ENCODE results near the gene FCMR.

Gene FCMR, protein sequence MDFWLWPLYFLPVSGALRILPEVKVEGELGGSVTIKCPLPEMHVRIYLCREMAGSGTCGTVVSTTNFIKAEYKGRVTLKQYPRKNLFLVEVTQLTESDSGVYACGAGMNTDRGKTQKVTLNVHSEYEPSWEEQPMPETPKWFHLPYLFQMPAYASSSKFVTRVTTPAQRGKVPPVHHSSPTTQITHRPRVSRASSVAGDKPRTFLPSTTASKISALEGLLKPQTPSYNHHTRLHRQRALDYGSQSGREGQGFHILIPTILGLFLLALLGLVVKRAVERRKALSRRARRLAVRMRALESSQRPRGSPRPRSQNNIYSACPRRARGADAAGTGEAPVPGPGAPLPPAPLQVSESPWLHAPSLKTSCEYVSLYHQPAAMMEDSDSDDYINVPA
- 191 reads per million, percentile 92 among the genes with 10 or more reads in this experiment for total RNA-seq

DNA sequence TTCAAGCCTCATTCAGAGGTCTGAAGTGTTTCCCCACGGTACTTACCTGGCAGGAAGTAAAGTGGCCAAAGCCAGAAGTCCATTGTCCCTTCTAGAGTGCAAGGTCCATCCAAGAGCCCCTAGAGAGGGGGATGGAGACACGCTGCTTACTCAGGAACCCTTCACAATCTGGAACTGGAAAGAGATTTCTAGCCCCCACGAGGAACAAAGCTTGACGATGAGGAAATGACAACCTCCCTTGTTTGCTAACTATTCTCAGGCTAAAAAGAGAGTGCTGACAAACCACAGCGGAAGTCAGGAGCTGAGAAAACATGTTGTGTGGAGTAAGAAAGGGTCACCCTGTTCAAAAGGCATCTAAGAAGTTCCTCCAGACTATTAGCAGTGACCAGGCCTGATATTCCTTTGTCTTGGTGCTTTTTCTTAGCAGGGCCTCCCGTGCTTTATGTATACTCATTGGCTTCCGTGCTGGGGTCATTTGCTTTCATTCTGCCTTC, at the start of gene FCMR:
Gene FCMR, minus strand, starts transcription at position 170 of the 494 bp plus-strand sequence. Its CDS starts 87 bp downstream, at position 83.
- peak; percentile 49 for DNase-seq

DNA sequence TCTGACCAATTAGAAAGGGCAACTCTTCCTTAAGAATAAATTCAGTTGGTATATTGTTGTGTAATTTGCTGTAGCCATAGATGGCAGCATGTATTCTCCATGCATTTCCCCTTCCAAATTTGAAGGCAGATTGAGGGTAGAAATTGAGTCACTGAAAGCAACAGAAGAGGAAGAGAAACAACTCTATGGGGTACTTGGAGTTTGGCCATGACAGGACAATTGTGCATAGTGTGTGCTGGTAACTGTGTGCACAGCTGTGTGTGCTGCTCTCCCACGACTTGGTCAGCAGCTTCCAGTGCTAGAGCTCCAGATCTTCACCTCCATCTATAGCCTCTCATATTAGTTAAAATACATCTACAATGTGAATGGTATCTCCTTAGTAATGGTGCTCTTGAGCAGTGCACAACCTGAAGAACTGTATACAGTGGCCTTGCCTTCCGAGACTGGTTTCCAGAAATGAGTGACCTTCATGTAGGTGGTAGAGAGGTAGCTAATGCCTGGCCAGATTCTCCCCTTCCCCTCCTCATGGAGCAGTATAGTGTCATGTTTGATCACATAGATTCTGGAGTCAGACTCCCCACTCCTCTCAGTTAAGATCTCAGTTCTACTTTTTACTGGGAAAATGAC, 49.4 kb upstream of the FCMR start:
- no peak for DNase-seq

DNA sequence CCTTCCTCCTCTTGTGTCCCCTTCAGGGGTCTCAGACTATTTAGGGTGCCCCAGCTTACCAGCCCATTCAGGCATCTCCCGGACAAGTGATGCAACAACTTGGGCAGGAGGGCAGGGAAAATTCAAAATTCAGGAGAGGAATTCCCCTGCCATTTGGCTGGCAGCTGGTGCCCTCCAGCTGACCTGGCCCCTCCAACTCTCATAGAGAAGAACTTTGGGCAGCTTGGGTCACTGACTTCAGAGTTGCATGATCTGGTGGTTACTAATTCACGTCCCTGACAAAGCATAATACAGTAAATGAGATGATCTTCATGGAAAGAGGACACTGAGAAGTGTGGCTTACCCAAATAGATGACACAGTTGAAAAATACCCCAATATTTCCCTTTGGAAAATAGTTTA, 48.7 kb upstream of the FCMR start, which contains the start of gene FCAMR:
Gene FCAMR, minus strand, starts transcription at position 15 of the 400 bp plus-strand sequence. CDS start 335 bp downstream, outside the sequence.
- DNase-seq = no peak

DNA sequence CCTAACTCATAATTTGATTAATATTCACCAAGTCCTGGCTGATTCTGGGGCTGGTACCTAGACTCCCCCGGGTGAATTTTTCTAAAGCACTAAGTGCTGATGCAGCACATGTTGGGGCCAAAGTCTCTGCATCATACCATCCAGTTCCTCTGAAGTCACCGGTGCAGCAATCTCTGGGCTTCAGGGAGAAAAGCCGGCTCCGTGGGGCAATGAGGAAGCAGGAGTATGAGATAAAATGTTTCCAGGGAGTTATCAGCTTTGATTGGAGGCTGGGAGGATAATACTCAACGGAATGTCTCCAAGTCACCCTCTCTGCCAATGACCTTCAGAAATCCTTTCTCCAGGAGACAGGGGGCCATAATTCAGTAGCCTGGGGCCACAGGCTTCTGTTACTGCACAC, 47.3 kb upstream of the FCMR start:
- DNase-seq = no peak

DNA sequence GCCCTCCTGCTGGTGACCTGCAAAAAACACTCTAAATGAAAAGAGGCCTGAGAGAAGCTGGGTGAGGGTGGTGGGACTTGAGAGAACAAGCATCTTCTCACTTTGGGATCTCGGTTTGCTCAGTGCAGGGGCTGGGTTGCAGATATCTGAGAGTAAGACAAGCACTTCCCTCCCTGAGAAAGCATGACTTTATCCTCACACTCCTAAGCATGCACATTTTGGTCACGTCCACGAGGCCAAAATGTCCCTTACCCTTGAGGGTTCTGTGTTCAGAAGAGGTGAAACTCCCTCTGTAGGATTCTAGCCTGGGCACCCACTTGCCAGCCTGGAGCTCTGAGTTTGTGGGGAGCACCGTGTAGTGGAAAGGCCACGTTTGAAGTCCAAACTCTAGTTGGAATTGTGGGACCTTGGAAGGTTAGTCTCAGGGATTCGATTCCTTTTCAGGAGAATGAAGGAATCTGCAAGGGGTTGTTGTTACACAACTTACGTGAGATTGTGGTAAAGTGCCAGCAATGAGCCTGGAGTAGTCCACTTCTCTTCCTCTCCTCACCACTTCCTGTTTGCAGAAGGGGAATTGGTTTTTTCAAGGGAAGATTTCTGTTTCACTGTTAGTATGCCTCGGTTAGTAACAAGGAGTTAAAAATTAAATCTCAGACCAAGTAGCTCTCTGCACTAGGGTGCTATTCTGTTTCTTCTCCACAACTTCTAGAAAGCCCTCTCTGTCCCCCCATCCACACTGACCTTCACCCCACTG, 45.5 kb upstream of the FCMR start:
- no peak for DNase-seq

DNA sequence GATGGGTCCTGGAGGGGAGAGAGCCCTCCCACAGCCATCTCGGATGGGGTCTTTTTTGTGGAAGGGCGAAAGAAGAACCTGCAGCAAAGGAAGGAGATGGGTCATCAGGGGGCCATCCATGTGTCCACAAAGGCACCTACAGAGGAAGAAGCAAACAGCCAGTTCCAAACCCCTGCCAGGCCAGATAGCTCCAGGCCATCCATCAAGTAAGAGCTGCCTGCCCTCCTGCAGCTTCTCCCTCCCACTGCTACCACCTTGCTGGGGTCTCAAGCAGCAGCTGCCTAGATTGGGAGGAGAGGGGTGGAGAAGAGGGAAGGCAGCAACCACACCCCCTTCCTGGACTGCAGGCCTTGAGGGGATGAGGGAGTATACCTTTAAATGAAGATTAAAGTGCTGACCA, 44.0 kb upstream of the FCMR start:
- no peak for DNase-seq

DNA sequence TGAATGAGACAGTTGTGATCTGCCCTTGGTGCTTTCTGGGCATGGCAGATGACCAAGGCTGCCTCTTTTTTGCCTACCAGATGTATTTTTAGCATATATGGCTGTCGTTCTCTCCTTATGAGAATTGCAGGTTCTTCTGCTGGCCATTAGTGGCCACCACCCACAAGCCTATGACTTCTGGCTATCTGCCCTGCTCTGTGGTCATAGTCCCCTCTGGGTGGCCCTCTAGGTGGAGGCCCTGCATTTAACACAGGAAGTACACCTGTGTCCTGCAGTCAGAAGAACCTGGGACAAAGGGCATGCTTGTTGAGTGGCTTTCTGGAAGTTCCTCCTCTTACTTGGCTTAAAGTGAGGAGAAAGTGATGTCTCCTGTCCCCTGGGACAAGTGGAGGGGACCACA, 42.0 kb upstream of the FCMR start:
- DNase-seq = no peak

DNA sequence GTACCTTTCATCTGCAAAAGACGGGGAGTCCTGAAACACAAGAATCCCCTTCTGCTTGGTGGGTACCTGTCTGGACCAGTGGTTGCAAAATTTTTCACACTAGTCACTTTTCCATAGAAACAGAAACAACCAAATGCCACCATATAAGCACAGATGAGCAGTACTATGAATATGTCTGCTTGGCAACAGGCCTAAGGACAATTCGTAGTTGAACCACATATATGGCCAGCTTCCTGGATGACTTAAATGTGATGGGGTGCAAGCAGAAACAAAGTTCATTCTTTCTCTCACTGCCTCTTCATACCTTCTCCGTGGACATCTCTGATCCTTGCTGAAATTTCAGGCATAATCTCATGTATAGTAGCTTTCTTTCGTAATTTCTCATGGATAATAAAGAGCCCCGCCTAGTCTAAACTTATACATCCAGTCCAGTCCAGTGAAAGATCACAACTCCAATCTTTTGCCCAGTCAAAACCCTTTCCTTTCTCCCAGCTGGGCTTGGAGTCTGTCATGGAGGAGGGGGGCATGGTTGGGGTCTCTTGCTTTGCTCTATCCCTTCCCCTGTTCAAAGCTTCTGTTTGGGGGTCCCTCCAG, 41.5 kb upstream of the FCMR start:
- no peak for DNase-seq

DNA sequence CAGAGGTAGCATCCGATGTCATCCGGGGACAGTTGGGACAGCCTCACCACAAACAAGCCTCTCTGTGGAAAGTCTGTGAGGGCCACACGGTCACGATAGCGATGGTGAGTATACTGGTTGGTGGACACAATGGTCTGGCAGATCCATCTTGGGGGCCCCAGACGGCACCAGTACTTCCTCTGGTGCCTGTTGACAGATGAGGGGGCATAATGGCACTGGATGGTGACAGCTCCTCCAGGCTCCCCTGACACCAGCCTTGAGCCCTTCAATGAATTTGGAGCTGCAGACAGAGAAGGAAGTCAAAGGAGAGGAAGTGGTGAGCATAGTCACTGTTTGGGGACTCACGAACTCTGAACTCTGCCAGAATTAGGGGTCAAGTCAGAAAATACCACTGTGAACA, 40.5 kb upstream of the FCMR start:
- no peak for DNase-seq

DNA sequence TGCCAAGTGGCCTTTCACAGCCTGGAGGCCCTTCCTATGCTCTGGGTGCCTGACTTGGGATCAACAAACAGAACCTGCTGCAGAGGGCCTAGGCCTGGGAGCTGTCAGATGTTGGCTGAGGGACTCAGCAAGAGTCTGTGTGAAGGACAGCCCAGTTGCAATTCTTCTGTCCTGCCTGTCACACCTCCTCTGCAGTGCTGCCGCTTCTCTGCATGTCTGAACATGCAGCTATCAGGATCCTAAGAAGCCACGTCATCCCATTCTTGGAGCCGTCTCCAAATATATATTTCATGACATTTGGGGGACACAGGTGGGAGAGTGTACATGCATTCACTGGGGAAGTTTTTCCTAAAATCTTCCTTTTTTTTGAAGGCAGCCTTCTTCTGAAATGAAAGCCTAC, 39.9 kb upstream of the FCMR start:
- DNase-seq = no peak

DNA sequence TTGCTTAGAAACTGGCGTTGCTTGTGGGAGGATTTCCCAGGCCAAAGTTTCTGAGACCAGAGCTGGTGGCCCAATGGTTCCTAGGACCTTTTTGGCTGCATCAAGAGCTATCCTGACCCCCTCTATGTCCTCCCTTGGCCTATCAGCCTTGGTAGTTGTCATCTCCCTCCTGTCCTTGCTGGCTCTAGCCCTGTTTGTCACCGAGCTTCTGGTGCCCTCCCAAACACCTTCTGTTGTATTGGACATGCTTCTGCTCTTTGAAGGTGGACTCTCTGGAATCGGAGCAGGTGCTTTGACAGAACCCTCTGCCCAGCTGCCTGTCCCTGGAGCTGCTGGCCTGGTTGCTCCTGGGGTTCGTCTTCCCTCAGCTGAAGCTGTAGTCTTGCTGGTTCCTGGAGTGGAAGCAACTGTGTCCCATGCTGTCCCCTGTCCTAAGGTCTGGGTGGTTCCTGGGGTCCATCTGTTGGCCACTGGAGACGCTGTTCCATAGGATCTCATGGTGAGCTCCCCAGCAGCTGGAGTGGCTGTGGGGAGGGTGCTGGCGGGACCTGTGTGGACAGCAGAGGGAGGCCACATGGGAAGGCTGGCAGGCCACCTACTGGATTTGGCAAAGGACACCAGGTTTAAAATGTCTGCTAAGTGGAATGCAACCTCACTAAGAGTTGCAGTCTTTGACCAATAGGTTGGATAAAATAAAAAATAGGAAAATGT, 39.1 kb upstream of the FCMR start:
- no peak for DNase-seq

DNA sequence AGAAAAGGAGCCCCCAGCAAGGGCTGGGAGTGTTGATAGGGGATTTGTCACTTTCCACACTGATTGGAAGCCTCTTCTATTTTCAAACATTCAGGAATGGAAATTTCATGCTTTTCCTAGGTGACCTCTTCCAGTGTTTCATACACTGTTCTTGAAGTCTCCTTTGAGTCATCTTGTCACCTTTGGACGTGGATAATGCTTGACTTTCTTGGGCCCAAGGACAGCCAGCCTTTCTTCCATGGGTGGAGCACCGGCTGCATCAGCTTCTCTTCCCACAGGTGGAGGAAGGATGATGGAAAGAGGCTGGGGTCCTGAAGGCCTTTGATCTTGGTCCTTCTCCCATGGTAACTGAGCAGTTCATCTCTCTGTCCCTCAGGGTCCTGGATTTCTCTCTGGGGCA, 36.4 kb upstream of the FCMR start:
- no peak for DNase-seq

DNA sequence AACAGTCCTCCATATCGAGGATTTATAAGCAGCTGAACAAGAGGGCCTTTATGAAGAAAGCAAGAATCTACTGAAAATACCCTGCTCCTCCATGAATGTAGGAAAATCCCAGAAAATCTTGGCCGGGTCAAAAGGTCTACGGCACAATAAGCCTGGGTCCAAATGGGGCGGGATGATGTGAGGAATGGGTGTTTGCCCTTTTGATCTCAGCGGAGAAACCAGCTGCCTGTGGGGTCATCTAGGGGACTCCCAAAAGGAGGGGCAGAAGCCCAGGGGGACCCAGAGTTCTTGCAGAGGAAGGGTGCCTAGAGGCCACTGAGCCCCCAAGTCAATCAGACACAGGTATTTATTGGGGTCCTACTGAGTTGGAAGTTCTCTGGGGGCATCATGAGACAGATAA, 35.9 kb upstream of the FCMR start:
- no peak for DNase-seq

DNA sequence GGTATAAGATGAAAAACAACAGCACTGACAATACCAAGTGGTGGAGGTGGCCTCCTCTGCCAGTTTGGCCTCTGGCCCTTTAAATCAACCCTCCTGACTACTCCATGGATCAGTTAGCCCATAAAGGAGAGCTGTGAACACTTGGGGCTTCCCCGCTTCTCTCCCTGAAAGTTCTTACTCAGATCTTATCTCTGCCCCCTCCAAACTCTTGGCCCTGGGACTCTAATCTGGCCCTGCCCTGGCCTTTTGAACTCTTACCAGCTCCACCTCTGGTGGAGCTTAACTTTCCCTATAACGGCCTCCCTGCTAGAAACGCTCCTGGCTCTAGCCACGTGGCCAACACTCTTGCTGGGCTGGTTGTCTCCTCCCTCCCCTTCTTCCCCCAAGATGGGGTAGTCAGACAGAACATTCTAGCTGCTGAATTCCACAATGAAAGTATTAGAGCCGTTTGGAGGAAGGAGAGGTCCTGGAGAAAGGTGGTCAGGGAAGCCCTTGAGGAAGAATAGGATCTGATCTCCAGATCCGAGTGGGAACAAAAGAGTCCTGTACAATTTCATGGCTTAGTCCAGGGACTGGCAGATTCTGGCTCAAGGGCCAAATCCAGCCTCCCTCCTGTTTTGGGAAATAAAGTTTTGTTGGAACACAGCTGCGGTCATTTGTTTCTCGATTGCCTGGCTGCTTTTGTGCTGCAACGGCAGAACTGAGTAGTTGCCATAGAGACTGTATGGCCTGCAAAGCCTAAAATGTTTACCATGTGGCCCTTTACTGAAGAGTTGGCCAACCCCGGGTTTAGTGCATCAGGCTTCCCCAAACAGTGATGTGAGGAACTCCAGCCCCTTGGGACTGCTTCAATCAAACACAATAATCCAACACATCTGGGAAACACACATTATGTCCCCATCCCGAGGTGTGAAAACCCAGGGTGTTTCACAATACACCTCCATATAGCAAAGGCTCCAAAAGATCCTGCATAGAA, 34.0 kb upstream of the FCMR start:
- no peak for DNase-seq

DNA sequence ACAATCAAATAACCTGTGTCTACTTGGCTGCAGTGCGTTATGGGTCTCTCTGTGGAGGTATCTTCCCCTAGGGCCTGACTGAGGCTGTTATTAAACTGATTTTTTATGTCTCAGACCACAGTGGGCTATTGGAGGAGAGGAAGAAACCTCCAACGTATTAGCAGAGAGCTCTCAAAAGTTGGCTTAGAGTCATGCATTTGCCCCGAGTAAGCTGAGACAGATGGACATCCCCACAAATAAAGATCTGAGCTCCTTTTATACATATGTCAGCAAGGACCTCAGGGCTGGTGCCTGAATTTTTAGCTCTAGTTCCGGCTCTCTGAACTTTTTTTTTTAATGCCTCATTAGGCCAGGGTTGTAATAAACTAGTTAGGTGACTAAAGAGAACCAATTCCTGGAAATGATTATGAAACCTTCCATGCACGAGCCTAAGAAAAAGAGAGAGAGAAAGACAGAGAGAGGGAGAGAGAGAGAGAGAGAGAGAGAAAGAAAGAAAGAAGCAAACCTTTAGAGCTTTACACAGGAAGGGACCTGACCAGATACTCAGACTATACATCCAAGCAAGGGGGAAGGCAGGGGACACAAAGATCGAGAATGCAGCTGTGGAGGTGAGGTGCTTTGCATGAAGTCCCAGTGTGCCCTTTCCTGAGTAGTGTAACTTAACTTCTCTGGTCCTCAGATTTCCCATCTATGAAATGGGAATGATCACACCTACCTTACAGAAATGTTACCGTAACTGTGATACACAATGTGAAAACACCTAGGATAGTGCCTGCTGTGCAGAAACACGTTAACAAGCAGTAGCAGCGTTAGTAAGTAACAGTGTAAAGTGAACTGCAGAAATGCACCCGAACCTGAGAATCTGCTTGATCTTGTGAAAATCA, 33.0 kb upstream of the FCMR start:
- DNase-seq = no peak

DNA sequence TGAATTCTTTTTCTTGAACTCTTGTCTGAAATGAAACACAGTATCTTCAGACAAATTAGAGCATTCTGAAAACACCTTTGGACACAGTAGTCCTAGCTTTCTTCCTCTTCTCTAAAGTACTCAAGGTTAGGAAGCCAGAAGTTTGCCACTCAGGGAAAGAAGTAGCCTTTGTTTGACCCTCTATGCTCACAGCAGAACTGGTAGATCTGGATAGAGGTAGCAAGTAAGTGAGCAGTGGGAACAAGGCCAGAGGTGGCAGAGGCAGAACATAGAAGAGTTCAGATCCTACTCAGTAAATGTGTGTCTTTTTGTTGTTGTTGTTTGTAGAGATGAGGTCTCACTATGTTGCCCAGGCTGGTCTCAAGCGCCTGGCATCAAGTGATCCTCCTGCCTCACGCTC, 31.9 kb upstream of the FCMR start:
- no peak for DNase-seq

DNA sequence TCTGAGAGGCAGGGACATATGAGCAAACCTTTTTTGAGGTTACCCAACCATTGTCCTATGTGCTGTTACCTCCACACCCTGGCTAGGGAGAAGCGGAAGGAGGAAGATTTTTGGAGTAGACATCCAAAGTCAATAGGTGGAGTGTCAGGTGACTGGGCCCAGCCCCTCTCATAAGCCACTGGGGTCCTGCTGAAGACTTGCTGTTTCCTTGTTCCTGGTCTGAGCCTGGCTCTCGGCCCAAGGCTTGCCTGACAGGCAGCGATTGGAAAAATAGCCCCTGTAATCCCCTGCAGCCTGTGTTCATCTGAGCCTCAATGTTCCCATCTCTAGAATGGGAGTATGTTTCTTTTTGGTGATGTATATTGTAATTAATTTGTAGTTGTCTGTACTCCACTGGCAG, 31.4 kb upstream of the FCMR start:
- DNase-seq = no peak

DNA sequence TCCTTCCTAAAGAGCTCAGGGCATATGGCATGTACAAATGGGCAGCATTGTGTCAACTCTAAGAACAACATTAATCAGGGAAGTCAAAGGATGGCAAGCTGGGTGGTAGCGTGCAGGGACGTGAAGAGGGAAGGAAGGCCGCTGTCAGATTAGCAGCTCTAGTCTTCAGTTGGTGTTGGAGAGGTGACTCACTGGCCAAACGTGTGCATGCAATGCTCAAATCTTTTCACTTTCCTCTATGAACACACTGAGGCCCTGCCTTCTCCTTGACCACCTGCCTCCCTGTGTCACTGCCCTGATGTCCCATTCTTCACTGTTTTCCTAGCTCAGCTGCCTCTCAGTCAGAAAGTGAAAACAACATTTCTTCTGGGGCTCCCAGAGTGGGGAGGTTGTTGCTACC, 30.4 kb upstream of the FCMR start:
- no peak for DNase-seq

DNA sequence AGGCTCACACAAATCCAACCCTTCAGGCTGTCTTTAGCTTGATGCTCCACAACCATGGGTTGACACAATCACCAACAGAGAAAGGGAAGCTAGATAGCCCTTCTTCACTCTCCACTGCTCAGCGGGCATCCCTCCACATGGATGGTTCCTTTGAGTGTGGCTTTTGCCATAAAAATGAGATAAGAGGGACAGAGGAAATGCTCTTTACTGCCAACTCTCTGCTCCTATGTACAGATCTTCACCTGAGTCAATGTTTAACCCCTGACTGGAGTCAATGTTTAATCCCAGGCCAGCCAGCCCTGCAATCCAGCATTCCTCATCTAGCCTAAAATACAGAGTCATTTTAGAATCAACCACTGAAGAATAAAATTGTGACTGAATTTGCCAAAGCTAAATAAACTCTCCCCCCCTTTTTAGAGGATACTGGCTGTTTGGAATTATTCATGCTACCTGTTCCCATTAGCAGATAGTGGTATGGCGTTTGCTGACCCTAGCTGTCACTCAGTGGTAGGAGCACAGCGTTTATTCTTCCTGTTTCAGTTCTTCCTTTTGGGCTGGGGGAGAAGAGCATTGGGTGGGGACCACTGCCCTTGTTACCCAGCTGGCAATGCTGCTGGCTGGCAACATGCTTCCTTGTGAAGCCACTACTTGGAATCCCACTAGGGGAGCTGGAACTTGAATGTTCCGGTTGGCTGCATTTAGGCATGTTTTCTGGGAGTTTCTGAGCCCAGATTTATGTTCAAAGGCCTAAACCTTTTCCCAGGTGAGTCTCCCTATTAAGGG, 29.8 kb upstream of the FCMR start:
- DNase-seq = no peak

All from effector CD4-positive, alpha-beta T cell (primary cell).